HEK293T (cell line): Measurements from ENCODE around the gene MCFD2.

Experiments
- FOXA1 ChIP-seq: fragments of 450-650 bp; IDR thresholded peaks from 2 replicates; pipeline ENCODE4 v1.6.1; 2016; ENCODE audit warnings: mild to moderate bottlenecking
- HDGF ChIP-seq: fragments of 450-650 bp; IDR thresholded peaks from 2 replicates; pipeline ENCODE4 v1.6.1; 2017; ENCODE audit warnings: antibody characterized with exemption, borderline replicate concordance
- SP1 ChIP-seq: fragments of 450-650 bp; IDR thresholded peaks from 2 replicates; pipeline ENCODE4 v1.6.1; 2017
- TARDBP ChIP-seq: fragments of 450-650 bp; IDR thresholded peaks from 2 replicates; pipeline ENCODE4 v1.6.1; 2016

DNA sequence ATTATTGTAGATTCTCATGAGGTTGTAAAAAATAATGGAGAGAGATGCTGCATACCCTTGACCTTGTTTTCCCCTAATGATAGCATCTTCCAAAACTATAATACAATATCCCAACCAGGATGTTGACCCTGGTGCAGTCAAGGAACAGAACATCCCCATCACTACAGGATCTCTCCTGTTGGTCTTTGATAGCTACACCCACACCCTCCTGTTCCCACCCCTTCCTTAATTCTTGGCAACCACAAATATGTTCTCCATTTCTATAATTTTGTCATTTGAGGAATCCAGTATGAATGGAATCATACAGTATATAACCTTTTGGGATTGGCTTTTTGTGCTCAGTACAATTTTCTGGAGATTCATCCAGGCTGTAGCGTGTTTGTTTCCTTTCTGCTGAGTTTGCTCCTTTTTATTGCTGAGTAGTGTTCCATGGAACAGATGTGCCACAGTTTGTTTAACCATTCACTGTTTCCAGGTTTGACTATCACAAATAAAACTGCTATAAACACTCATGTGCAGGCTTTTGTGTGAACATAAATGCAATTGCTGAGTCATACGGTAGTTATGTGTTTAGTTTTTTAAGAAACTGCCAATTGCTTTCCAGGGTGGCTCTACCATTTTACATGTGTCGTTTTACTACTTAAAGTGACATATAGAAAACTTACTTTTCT is 22.2 kb downstream of the MCFD2 start:
- no peak for TF ChIP-seq SP1
- no peak for TF ChIP-seq FOXA1
- TF ChIP-seq TARDBP = no peak
- no peak for TF ChIP-seq HDGF
